A549 (cell line): ENCODE results near the gene YWHAG.
"Not testable (repeated sequence)": the region's sequence is repeated elsewhere in the genome, so short reads cannot be mapped to it uniquely, and the experiment has no call there.

Experiments
- POLR2A ChIP-seq: IDR thresholded peaks from 2 replicates; pipeline ENCODE4 v1.6.1; 2012; ENCODE audit warnings: mild to moderate bottlenecking, low read length
- TF ChIP-seq, protein P1 (sequence below): fragments of >200 bp; sonication (Bioruptor Twin); formaldehyde crosslinking; IDR thresholded peaks from 3 replicates; pipeline ENCODE4 v1.5.1; 2016
- TF ChIP-seq, protein P2 (sequence below): fragments of 200-600 bp; sonication (generic); IDR thresholded peaks from 2 replicates; pipeline ENCODE4 v1.6.1; 2016; ENCODE audit warnings: antibody characterized with exemption, mild to moderate bottlenecking, moderate library complexity

DNA sequence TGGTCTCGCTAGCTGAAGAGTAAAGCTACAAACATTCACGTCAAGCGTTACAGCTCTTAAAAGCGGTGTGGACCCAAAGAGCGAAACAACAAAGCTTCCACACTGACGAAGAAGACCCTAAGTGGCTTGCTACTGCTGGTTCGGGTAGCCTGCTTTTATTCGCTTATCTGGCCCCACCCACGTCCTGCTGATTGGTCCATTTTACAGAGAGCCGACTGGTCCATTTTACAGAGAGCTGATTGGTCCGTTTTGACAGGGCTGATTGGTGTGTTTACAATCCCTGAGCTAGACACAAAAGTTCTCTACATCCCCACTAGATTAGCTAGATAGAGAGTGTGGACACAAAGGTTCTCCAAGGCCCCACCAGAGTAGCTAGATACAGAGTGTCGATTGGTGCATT lies 49.9 kb downstream of the YWHAG start:
- TF ChIP-seq, protein P1, sequence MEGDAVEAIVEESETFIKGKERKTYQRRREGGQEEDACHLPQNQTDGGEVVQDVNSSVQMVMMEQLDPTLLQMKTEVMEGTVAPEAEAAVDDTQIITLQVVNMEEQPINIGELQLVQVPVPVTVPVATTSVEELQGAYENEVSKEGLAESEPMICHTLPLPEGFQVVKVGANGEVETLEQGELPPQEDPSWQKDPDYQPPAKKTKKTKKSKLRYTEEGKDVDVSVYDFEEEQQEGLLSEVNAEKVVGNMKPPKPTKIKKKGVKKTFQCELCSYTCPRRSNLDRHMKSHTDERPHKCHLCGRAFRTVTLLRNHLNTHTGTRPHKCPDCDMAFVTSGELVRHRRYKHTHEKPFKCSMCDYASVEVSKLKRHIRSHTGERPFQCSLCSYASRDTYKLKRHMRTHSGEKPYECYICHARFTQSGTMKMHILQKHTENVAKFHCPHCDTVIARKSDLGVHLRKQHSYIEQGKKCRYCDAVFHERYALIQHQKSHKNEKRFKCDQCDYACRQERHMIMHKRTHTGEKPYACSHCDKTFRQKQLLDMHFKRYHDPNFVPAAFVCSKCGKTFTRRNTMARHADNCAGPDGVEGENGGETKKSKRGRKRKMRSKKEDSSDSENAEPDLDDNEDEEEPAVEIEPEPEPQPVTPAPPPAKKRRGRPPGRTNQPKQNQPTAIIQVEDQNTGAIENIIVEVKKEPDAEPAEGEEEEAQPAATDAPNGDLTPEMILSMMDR, result not testable (repeated sequence)
- TF ChIP-seq, protein P2, sequence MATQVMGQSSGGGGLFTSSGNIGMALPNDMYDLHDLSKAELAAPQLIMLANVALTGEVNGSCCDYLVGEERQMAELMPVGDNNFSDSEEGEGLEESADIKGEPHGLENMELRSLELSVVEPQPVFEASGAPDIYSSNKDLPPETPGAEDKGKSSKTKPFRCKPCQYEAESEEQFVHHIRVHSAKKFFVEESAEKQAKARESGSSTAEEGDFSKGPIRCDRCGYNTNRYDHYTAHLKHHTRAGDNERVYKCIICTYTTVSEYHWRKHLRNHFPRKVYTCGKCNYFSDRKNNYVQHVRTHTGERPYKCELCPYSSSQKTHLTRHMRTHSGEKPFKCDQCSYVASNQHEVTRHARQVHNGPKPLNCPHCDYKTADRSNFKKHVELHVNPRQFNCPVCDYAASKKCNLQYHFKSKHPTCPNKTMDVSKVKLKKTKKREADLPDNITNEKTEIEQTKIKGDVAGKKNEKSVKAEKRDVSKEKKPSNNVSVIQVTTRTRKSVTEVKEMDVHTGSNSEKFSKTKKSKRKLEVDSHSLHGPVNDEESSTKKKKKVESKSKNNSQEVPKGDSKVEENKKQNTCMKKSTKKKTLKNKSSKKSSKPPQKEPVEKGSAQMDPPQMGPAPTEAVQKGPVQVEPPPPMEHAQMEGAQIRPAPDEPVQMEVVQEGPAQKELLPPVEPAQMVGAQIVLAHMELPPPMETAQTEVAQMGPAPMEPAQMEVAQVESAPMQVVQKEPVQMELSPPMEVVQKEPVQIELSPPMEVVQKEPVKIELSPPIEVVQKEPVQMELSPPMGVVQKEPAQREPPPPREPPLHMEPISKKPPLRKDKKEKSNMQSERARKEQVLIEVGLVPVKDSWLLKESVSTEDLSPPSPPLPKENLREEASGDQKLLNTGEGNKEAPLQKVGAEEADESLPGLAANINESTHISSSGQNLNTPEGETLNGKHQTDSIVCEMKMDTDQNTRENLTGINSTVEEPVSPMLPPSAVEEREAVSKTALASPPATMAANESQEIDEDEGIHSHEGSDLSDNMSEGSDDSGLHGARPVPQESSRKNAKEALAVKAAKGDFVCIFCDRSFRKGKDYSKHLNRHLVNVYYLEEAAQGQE, result not testable (repeated sequence)
- not testable (repeated sequence) for TF ChIP-seq POLR2A
